ENCODE results near the gene LYPLA2.
A peak's percentile ranks its signal among the peaks of the same experiment; 100 is the strongest.

The LYPLA2 gene

GRCh38 chr1:23814016-23814415 is 23.1 kb downstream of the LYPLA2 start:
- FAIRE-seq, result no peak
- DNase-seq (ENCODE audit: insufficient read length, low spot score), result no peak

GRCh38 chr1:23816361-23816760 is 25.4 kb downstream of the LYPLA2 start:
- FAIRE-seq, result no peak
- no peak for TF ChIP-seq CTCF (IDR thresholded peaks at IDR 0.05; ENCODE audit: insufficient read depth, missing control alignments)

More at GRCh38 chr1:23814016-23814415, 23.1 kb downstream of the LYPLA2 start:
- no peak for TF ChIP-seq CTCF (IDR thresholded peaks at IDR 0.05; ENCODE audit: insufficient read depth, missing control alignments)

GRCh38 chr1:23816906-23817305 is 26.0 kb downstream of the LYPLA2 start:
- DNase-seq (ENCODE audit: insufficient read length, low spot score), result no peak
- no peak for FAIRE-seq
- TF ChIP-seq CTCF (IDR thresholded peaks at IDR 0.05; ENCODE audit: insufficient read depth, missing control alignments), result no peak

More at GRCh38 chr1:23816361-23816760, 25.4 kb downstream of the LYPLA2 start:
- DNase-seq (ENCODE audit: insufficient read length, low spot score), result no peak

GRCh38 chr1:23817633-23818032 is 26.7 kb downstream of the LYPLA2 start:
- DNase-seq (ENCODE audit: insufficient read length, low spot score) (no peak), FAIRE-seq (no peak)
- no peak for TF ChIP-seq CTCF (IDR thresholded peaks at IDR 0.05; ENCODE audit: insufficient read depth, missing control alignments)

- no peak for DNase-seq (ENCODE audit: insufficient read length, low spot score)
- FAIRE-seq, result no peak
- TF ChIP-seq CTCF (IDR thresholded peaks at IDR 0.05; ENCODE audit: insufficient read depth, missing control alignments), result no peak
Observed at GRCh38 chr1:23823767-23824166, 32.8 kb downstream of the LYPLA2 start.

- TF ChIP-seq CTCF (IDR thresholded peaks at IDR 0.05; ENCODE audit: insufficient read depth, missing control alignments), result no peak
- no peak for DNase-seq (ENCODE audit: insufficient read length, low spot score)
- FAIRE-seq, result no peak
Observed at GRCh38 chr1:23824711-23825075, 33.7 kb downstream of the LYPLA2 start.

- no peak for TF ChIP-seq CTCF (IDR thresholded peaks at IDR 0.05; ENCODE audit: insufficient read depth, missing control alignments)
- FAIRE-seq (no peak), DNase-seq (ENCODE audit: insufficient read length, low spot score) (peak; percentile 68)
Observed at GRCh38 chr1:23825076-23825761, 34.3 kb downstream of the LYPLA2 start, which contains the start of gene HMGCL. Gene HMGCL (minus strand): TSS chr1:23825429. CDS start chr1:23825415, 14 bp downstream.
